ENCODE measurements around the gene TOP1.

Gene TOP1

GRCh38 chr20:41123631-41124030 is 95.0 kb downstream of the TOP1 start (continued):
- TF ChIP-seq ZNF585B (tag by site-specific recombination; IDR thresholded peaks at IDR 0.05) (no peak), ZIC2 (tag by site-specific recombination; IDR thresholded peaks at IDR 0.05) (no peak), SETDB1 (IDR thresholded peaks at IDR 0.05; ENCODE audit: insufficient read length, low read length) (no peak), ZNF660 (tag by site-specific recombination; IDR thresholded peaks at IDR 0.05) (no peak), KLF8 (tag by site-specific recombination; IDR thresholded peaks at IDR 0.05) (no peak), ZBTB21 (tag by site-specific recombination; IDR thresholded peaks at IDR 0.05) (no peak), ZNF707 (tag by site-specific recombination; IDR thresholded peaks at IDR 0.05) (no peak)
- TF ChIP-seq, protein P1, sequence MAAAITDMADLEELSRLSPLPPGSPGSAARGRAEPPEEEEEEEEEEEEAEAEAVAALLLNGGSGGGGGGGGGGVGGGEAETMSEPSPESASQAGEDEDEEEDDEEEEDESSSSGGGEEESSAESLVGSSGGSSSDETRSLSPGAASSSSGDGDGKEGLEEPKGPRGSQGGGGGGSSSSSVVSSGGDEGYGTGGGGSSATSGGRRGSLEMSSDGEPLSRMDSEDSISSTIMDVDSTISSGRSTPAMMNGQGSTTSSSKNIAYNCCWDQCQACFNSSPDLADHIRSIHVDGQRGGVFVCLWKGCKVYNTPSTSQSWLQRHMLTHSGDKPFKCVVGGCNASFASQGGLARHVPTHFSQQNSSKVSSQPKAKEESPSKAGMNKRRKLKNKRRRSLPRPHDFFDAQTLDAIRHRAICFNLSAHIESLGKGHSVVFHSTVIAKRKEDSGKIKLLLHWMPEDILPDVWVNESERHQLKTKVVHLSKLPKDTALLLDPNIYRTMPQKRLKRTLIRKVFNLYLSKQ (tag by site-specific recombination; IDR thresholded peaks at IDR 0.05; ENCODE audit: borderline replicate concordance) = no peak

DNA sequence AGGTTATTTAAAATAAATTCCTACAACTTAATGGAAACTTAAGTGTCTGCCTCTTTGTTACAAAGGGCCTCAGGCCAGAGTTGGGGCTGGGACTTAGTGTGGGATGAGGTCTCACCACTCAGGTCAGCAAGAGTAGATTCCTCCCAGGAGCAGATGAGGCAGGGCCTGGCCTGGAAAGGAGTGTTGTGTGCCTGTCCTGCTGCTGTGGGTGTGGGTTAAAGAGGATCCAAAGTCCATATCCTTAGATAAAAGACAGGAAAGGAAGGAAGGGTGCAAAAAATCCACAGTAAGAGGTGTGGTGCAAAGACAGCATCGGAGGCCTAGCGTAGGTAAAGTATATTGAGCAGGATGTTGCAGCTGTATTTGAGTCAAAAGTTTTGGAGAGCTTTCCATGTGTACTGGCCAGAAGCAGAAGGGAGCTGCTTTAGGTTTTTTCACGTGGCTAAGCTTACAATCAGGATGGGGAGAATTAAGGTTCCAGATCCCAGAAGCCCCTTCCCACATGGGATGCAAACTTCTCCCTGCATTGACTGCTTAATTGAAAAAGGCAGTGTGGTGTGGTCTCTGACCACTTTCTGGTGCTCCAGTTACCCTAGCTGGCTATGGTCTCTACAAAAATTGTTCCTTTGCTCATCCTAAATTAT is 96.0 kb downstream of the TOP1 start:
- Histone ChIP-seq H3K4me1 (ENCODE audit: control insufficient read depth, insufficient read depth, low read length) (no peaks in the 10 kb centered on the region), H3K9me3 (ENCODE audit: control insufficient read depth, insufficient read depth, low read depth, low read length) (no peaks in the 10 kb centered on the region), H3K27ac (ENCODE audit: extremely low read depth, low read depth, low read length) (no peak overlapping the region), H3K36me3 (ENCODE audit: control insufficient read depth in 2 of 2, insufficient read depth in 1 of 2, low read length in 2 of 2) (peaks cover 0 to 67% of the 10 kb centered on the region in 2 experiments; a peak in 2 of 3 replicates), H3K4me3 (ENCODE audit: low read depth, low read length) (no peak overlapping the region)
- ChIA-PET POLR2A (interaction anchor here (0.6 kb wide), 1 partner anchor 11 kb away, joined by 4 read pairs; no protein-coding TSS in a partner anchor), CTCF (interaction anchor here (0.6 to 1.3 kb wide), 2 partner anchors 10 to 49 kb away, joined by 3 to 4 read pairs; no protein-coding TSS in a partner anchor)
- TF ChIP-seq ZNF747 (tag by site-specific recombination; IDR thresholded peaks at IDR 0.05) (no peak), BCL11B (tag by site-specific recombination; IDR thresholded peaks at IDR 0.05; ENCODE audit: low read depth) (no peak), ZNF600 (tag by site-specific recombination; IDR thresholded peaks at IDR 0.05) (no peak), ZNF549 (tag by site-specific recombination; IDR thresholded peaks at IDR 0.05) (no peak), ZNF514 (tag by site-specific recombination; IDR thresholded peaks at IDR 0.05) (no peak), YY2 (tag by site-specific recombination; IDR thresholded peaks at IDR 0.05) (no peak), ZNF16 (tag by site-specific recombination; IDR thresholded peaks at IDR 0.05; ENCODE audit: low read depth) (no peak)

DNA sequence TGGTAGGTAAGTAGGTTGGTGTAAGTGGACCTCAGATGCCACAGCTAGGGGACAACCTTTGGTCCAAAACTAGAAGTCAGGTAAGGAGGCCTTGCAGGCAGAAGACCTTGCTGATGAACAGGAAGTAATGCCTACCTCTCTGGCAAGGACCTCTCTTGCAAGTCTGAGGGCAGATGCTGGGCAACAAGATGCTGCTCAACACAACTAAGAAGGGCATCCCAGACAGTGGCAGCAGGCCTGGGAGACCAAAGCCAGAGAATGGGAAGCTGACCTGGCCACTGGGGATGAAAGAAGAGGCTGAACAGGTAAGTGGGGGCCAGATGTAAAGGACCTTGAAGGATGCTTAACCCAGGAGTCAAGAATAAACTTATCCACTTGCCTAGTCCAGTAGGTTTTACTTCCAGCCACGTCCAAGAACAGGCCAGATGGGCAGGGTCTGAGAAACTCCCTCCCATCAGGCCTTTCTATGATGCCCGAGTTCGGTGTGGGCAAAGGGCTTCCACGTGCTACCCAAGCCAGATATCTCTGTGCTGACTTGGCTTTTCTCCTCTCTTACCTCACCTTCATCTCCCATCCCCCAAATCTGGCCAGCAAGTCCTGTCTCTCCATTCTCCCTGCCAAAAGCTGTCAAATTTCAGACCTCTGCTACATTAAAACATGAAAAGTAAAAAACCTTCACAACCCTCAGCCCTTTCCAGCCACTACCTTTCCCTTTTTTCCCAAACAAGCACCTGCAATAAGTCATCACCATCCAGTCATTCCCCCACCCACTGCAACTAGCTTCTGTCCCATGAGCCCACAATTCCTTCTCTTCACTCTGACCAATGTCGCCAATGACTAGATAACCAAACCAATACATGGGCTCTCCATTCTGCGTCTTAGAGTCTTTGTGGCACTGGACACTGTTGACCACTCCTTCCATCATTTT is 97.2 kb downstream of the TOP1 start:
- POLR2A ChIA-PET = no interaction called here
- CTCF ChIA-PET = interaction anchor here (0.6 to 1.3 kb wide), 4 partner anchors 9 to 47 kb away, joined by 3 to 4 read pairs (median 4); no protein-coding TSS in a partner anchor
- Histone ChIP-seq H3K9me3 (ENCODE audit: control insufficient read depth, insufficient read depth, low read depth, low read length) (no peaks in the 10 kb centered on the region), H3K36me3 (ENCODE audit: control insufficient read depth in 2 of 2, insufficient read depth in 1 of 2, low read length in 2 of 2) (peaks cover 0 to 56% of the 10 kb centered on the region in 2 experiments; a peak in 2 of 3 replicates), H3K4me3 (ENCODE audit: low read depth, low read length) (no peak overlapping the region), H3K27ac (ENCODE audit: extremely low read depth, low read depth, low read length) (no peak overlapping the region), H3K4me1 (ENCODE audit: control insufficient read depth, insufficient read depth, low read length) (no peaks in the 10 kb centered on the region)
- no peak for TF ChIP-seq ZNF530 (tag by site-specific recombination; IDR thresholded peaks at IDR 0.05; ENCODE audit: low read depth)
- TF ChIP-seq ZNF621 (tag by site-specific recombination; IDR thresholded peaks at IDR 0.05) = no peak

DNA sequence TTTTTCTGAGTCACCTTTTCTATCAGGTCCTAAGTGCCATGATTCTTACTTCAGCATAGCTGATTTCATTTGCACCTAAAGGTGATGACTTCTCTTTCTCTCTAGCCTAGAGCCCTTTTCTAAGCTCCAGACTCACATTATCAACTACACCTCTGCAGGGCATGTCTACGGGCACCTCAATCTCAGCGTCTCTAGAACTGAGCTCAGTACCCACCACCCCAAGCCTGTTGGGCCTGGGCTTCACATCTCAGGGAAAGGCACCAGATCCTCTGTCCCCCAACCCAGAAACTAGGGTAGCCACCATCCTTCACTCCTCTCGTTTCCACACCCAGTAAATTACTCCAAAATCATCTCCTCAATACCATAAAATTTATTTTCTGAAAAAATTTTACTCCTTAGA is 98.1 kb downstream of the TOP1 start:
- peaks cover 0 to 47% of the 10 kb centered on the region in 2 experiments; a peak in 2 of 3 replicates for H3K36me3 ChIP-seq (ENCODE audit: control insufficient read depth in 2 of 2, insufficient read depth in 1 of 2, low read length in 2 of 2)
- no peaks in the 10 kb centered on the region for H3K4me1 ChIP-seq (ENCODE audit: control insufficient read depth, insufficient read depth, low read length)
- H3K9me3 ChIP-seq (ENCODE audit: control insufficient read depth, insufficient read depth, low read depth, low read length) = no peaks in the 10 kb centered on the region
- CTCF ChIA-PET = interaction anchor here (1.1 to 1.2 kb wide), 2 partner anchors 8 to 135 kb away, joined by 3 to 4 read pairs; no protein-coding TSS in a partner anchor
- POLR2A ChIA-PET = no interaction called here
- H3K27ac ChIP-seq (ENCODE audit: extremely low read depth, low read depth, low read length) = no peak overlapping the region
- H3K4me3 ChIP-seq (ENCODE audit: low read depth, low read length) = no peak overlapping the region
- no peak for TF ChIP-seq KLF1 (tag by site-specific recombination; IDR thresholded peaks at IDR 0.05)

Measured in HEK293 (cell line).